ENCODE measurements around the gene NAGS.
"Not testable (repeated sequence)": the region's sequence is repeated elsewhere in the genome, so short reads cannot be mapped to it uniquely, and the experiment has no call there.

The NAGS gene

DNA sequence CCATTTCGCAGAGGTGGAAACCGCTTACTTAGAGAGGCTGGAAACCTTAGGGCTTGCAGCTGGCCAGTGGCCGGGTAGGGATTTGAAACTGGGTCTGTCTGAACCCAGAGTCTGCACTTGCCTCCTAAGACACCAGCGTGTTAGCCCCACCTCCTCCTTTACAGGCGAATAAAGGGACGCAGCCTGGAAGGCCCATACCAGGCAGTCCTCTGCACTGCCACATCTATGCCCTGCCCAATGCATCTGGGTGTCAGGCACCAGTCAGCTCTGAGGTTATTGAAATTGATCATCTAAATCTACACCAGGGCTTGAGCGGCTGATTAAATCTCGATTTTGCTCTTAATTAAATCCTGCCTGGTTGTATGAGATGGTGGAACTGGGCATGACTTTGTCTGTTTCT is 19.9 kb upstream of the NAGS start:
- no peak for DNase-seq (ENCODE audit: low read depth)

- no peak for DNase-seq (ENCODE audit: low read depth)
These were observed 18.0 kb upstream of the NAGS start for GRCh38 chr17:43986225-43986981.

DNA sequence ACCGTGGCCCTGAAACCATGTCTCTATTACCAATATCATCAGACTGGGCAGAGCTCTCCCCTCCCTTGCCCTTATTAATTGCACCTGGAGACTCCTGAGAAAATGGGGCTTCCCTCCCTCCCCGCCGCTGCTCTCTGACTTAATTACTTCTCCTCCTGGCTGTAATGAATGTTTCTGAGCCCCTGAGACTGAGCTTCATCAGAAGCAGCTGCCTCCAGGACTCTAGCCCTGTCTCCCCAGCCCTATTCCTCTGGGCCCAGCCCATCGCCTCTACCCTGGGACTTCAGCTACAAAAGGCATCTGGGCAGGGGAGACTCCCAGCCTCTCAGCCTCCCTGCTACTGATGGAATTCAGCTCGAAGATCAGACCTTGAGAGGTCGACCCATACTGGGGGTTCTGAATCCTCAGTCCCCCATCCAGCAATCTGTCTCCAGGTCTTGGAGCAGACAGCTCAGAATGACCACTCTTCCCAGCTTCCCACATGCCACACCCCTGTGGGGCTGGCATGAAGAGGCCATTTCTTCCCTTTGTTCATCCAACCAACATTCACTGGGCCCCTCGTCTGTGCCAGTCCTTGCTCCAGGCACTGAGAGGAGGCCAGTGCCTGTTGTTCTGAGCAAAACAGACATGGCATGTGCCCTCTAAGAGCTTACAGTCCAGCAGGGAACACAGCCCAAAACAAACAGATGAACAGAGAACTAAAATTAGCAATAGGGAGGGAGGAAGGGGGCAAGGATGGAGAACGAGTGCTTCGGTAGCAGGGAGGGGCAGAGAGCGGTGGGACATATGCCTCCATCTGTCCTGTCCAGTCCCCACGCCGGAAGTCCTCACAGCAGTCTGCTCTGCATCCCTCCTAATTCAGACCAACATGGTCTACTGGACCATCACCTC is 17.0 kb upstream of the NAGS start:
- no peak for DNase-seq (ENCODE audit: low read depth)

GRCh38 chr17:43988301-43988700 is 16.1 kb upstream of the NAGS start:
- DNase-seq (ENCODE audit: low read depth) = no peak

- DNase-seq (ENCODE audit: low read depth) = no peak
These were observed 11.8 kb upstream of the NAGS start for GRCh38 chr17:43992641-43993040.

- peak; percentile 42 for DNase-seq (ENCODE audit: low read depth)
These were observed 9.9 kb upstream of the NAGS start for GRCh38 chr17:43994272-43995149.

DNA sequence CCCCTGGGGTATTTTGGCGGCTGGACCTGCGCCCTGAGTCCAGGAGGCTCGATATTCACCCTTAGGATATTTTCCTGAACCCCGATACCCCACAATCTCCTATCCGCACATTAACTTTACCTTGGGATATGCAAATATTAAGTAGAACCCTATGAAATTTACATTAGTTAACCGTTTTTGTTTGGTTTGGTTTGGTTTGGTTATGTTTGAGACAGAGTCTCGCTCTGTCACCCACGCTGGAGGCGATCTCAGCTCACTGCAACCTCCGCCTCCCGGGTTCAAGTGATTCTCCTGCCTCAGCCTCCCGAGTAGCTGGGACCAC is 9.3 kb upstream of the NAGS start:
- no peak for DNase-seq (ENCODE audit: low read depth)

GRCh38 chr17:43997180-43997579 is 7.2 kb upstream of the NAGS start:
- DNase-seq (ENCODE audit: low read depth) = not testable (repeated sequence)

DNA sequence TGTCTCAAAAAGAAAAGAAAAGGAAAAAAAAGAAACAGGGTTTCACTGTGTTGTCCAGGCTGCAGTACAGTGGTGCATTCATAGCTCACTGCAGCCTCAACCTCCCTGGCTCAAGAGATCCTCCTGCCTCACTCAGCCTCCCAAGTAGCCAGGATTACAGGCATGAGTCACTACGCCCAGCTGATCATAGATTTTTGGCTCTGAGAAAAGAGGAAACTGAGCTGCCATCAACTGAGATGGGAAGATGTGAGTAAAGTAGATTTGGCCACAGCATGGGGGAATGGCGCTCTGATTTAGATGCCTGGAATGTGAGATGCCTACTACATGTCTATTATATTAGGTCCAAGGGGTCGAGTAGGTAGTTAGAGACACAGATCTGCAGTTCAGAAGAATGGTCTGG is 5.9 kb upstream of the NAGS start:
- no peak for DNase-seq (ENCODE audit: low read depth)

GRCh38 chr17:43999024-43999423 is 5.4 kb upstream of the NAGS start:
- no peak for DNase-seq (ENCODE audit: low read depth)

- no peak for DNase-seq (ENCODE audit: low read depth)
These were observed 4.1 kb upstream of the NAGS start for GRCh38 chr17:44000141-44000860.

GRCh38 chr17:44000871-44001460 is 3.5 kb upstream of the NAGS start:
- DNase-seq (ENCODE audit: low read depth) = no peak

GRCh38 chr17:44001461-44001920 is 2.9 kb upstream of the NAGS start:
- DNase-seq (ENCODE audit: low read depth) = no peak

GRCh38 chr17:44002141-44002848 is 2.1 kb upstream of the NAGS start:
- DNase-seq (ENCODE audit: low read depth) = no peak

DNA sequence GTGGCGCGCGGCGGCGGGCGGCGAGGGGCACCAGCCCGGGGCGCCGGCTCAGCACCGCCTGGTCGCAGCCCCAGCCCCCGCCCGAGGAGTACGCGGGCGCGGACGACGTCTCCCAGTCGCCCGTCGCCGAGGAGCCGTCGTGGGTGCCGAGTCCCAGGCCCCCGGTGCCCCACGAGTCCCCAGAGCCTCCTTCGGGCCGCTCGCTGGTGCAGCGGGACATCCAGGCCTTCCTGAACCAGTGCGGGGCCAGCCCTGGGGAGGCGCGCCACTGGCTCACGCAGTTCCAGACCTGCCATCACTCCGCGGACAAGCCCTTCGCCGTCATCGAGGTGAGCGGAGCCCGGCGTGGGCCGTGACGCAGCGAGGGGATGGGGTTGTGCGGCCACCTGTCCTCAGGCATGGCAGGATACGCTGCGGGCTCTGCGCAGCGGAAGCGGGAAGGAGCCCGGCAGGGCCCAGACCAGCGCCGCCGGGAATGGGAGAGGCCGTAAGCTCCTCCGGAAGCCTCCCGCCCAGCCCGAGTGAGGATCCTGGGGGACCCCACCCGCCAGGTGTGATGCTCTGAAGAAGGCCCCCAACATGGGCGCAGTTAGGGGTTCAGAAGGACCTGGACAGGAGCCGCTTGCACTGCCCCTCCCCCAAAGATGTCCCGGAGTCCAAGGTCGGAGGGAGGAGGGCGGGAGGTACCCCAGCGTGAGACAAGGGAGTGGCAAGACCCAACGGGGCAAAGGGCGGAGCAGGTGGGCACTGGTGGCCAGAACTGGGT is 522 bp downstream of the NAGS start:
- DNase-seq (ENCODE audit: low read depth) = no peak

DNA sequence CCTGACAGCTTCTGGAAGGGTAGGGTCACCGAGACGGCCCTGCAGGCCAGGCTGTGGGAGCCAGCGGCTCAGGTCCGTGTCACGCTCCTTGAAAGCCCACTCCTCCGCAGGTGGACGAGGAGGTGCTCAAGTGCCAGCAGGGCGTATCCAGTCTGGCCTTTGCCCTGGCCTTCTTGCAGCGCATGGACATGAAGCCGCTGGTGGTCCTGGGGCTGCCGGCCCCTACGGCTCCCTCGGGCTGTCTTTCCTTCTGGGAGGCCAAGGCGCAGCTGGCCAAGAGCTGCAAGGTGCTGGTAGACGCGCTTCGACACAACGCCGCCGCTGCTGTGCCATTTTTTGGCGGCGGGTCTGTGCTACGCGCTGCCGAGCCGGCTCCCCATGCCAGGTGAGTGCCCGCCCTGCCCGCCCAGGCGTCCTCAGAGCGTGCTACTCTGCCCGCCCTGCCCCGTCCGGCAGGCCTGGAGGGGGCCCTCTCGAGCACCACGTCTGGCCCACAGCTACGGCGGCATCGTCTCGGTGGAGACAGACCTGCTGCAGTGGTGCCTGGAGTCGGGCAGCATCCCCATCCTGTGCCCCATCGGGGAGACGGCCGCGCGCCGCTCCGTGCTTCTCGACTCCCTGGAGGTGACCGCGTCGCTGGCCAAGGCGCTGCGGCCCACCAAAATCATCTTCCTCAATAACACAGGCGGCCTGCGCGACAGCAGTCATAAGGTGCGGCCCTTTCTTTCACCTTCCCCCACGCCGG is 1.3 kb downstream of the NAGS start:
- DNase-seq (ENCODE audit: low read depth) = no peak

- no peak for DNase-seq (ENCODE audit: low read depth)
These were observed 1.8 kb downstream of the NAGS start for GRCh38 chr17:44006272-44006597.

GRCh38 chr17:44006598-44007345 is 2.4 kb downstream of the NAGS start:
- peak; percentile 97 for DNase-seq (ENCODE audit: low read depth)

Data from stimulated activated CD8-positive, alpha-beta memory T cell treated with anti-CD3 and anti-CD28 coated beads, Interleukin-4, amount 100 ng/mL, for 24 hours (primary cell).